HepG2 (cell line): ENCODE measurements around the gene ACAD11. TPM values are rescaled to one million over a fixed set of nuclear protein-coding genes. Genes with fewer than 3 reads are reported as not detected.

Experiments
- ATAD3A ChIP-seq: sonication (generic); formaldehyde crosslinking; IDR thresholded peaks from 2 replicates; pipeline ENCODE4 v1.4.0; 2020; ENCODE audit warnings: missing genetic modification reagents
- CAMTA2 ChIP-seq: sonication (generic); formaldehyde crosslinking; IDR thresholded peaks from 2 replicates; pipeline ENCODE4 v1.4.0; 2020; ENCODE audit warnings: mild to moderate bottlenecking, missing genetic modification reagents, borderline replicate concordance
- CCDC6 ChIP-seq: sonication (generic); formaldehyde crosslinking; IDR thresholded peaks from 2 replicates; pipeline ENCODE4 v1.8.1; 2022; ENCODE audit warnings: mild to moderate bottlenecking, missing genetic modification reagents, moderate library complexity
- CREM ChIP-seq, 2 experiments: sonication (generic) in 1 of 2; formaldehyde crosslinking in 1 of 2; IDR thresholded peaks; 2 replicates each; pipeline versions ENCODE4 v1.4.0 to v1.6.1; 2016 to 2020; ENCODE audit warnings: antibody characterized with exemption in 1 of 2, mild to moderate bottlenecking in 1 of 2, missing genetic modification reagents in 1 of 2
- ESRRA ChIP-seq: sonication (generic); formaldehyde crosslinking; IDR thresholded peaks from 2 replicates; pipeline ENCODE4 v1.5.1; 2020; ENCODE audit warnings: mild to moderate bottlenecking, low read depth, missing genetic modification reagents
- GZF1 ChIP-seq: sonication (generic); formaldehyde crosslinking; IDR thresholded peaks from 2 replicates; pipeline ENCODE4 v1.5.1; 2020; ENCODE audit warnings: mild to moderate bottlenecking, missing genetic modification reagents
- HOXA3 ChIP-seq: sonication (generic); formaldehyde crosslinking; IDR thresholded peaks from 2 replicates; pipeline ENCODE4 v1.5.0; 2020; ENCODE audit warnings: missing genetic modification reagents
- KDM4B ChIP-seq: sonication (generic); formaldehyde crosslinking; IDR thresholded peaks from 2 replicates; pipeline ENCODE4 v1.4.0; 2020; ENCODE audit warnings: missing genetic modification reagents
- NR2F6 ChIP-seq, 2 experiments: IDR thresholded peaks; 2 replicates each; pipeline ENCODE4 v1.6.1; 2016; ENCODE audit warnings: antibody characterized with exemption in 1 of 2, mild to moderate bottlenecking in 1 of 2
- SKI ChIP-seq: fragments of 450-650 bp; IDR thresholded peaks from one replicate; pipeline ENCODE4 v1.6.1; 2018; ENCODE audit warnings: mild to moderate bottlenecking; ENCODE audit not compliant: partially characterized antibody
- SNAI1 ChIP-seq: sonication (generic); formaldehyde crosslinking; IDR thresholded peaks from 2 replicates; pipeline ENCODE4 v1.5.0; 2020; ENCODE audit warnings: mild to moderate bottlenecking, missing genetic modification reagents, borderline replicate concordance
- SRSF1 ChIP-seq: fragments of 200-400 bp; formaldehyde crosslinking; optimal IDR thresholded peaks from 2 replicates; pipeline ENCODE3; 2017; ENCODE audit warnings: mild to moderate bottlenecking, low read depth, low read length, moderate library complexity
- ZNF230 ChIP-seq: sonication (generic); formaldehyde crosslinking; IDR thresholded peaks from 2 replicates; pipeline ENCODE4 v1.4.0; 2020; ENCODE audit warnings: mild to moderate bottlenecking, missing genetic modification reagents
- ZNF883 ChIP-seq: sonication (generic); formaldehyde crosslinking; IDR thresholded peaks from 2 replicates; pipeline ENCODE4 v1.5.1; 2020; ENCODE audit warnings: mild to moderate bottlenecking, missing genetic modification reagents; ENCODE audit errors: not compliant biosample characterization
- polyA plus RNA-seq, 8 experiments: library from polyadenylated mRNA; depleted of rRNA in 3 of 8; stranded (reverse) in 7 of 8; unstranded in 1 of 8; fragments of >200 nt; fragmentation: Illumina TruSeq in 4 of 8; extraction: Trizol in 4 of 8; gene quantifications; 2 replicates each; pipeline versions ENCODE4 v1.2.1 to v1.2.3, GENCODE V29; 2011 to 2016; ENCODE audit warnings: low read depth in 4 of 8, missing spikeins in 1 of 8, mixed read lengths in 1 of 8; ENCODE audit not compliant: insufficient read depth in 1 of 8
- total RNA-seq, 5 experiments: library from RNA; depleted of rRNA; stranded (reverse); fragments of >200 nt; fragmentation: Illumina TruSeq; extraction: Trizol; gene quantifications; 2 replicates each; pipeline ENCODE4 v1.2.3, GENCODE V29; 2016; ENCODE audit warnings: low read depth in 1 of 5
- TF ChIP-seq, protein P1 (sequence below): sonication (generic); formaldehyde crosslinking; IDR thresholded peaks from 2 replicates; pipeline ENCODE4 v1.4.0; 2020; ENCODE audit warnings: missing genetic modification reagents
- TF ChIP-seq, protein P2 (sequence below): sonication (generic); formaldehyde crosslinking; IDR thresholded peaks from 2 replicates; pipeline ENCODE4 v1.4.0; 2020; ENCODE audit warnings: mild to moderate bottlenecking, missing genetic modification reagents
- TF ChIP-seq, protein P3 (sequence below): sonication (generic); formaldehyde crosslinking; IDR thresholded peaks from 2 replicates; pipeline ENCODE4 v1.5.1; 2020; ENCODE audit warnings: missing genetic modification reagents, mild to moderate bottlenecking, borderline replicate concordance
- TF ChIP-seq, protein P4 (sequence below): IDR thresholded peaks from 2 replicates; pipeline ENCODE4 v1.6.1; 2012; ENCODE audit warnings: low read length, improper control_type of control experiment

The ACAD11 gene
- total and polyA plus RNA-seq, 2 of the 13 experiments (the other 11 are each of a cell fraction or from before 2014, with no cell fraction given), result 30.6 to 56.9 TPM

DNA sequence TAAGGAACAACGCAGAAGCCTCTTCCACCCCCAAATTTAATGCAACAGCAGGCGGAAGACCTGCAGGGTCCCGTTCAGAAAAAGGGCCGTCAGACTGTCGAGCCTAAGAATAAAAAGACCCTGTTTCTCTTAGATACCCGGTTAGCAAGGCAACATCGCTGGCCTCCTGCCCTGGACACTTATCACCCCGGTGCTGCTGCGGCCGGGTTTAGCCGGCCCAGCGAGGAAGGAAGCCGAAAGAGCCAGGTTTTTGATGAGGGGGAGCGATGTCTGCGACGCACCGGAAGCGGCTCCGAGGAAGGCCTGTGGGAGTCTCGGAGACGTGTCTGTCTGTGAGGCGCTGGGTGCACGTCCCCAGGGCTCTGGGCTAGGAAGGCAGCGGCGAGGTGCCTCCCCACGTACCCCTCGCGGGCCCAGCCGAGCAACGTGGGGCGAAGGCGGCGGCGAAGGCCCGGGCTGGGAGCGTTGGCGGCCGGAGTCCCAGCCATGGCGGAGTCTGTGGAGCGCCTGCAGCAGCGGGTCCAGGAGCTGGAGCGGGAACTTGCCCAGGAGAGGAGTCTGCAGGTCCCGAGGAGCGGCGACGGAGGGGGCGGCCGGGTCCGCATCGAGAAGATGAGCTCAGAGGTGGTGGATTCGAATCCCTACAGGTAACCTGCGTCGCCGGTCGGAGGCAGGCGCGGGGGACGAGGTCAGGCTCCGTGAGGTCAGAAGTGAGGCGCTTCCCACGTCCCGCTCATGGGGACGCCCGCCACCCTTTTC, 622 bp upstream of the ACAD11 start, which contains the start of gene UBA5 (continued):
- TF ChIP-seq SNAI1 (CRISPR knock-in tag) (no peak; the same call in 1 of the 2 replicates), CREM (IDR thresholded peaks at IDR 0.05) (0 out of 2 replicates have a peak, but pooled peaks have one; percentile 10), CREM (CRISPR knock-in tag; IDR thresholded peaks at IDR 0.05) (no peak), SKI (no peak), CCDC6 (peak; percentile 9; the same call in 1 of the 2 replicates), ATAD3A (CRISPR knock-in tag) (no peak), CAMTA2 (CRISPR knock-in tag) (no peak), SRSF1 (no peak), ESRRA (no peak), HOXA3 (CRISPR knock-in tag) (peak; percentile 71; the same call in 1 of the 2 replicates), ZNF230 (CRISPR knock-in tag) (no peak), ZNF883 (peak; percentile 75), GZF1 (CRISPR knock-in tag) (no peak), NR2F6 (IDR thresholded peaks at IDR 0.05) (no peak), NR2F6 (CRISPR knock-in tag; IDR thresholded peaks at IDR 0.05) (0 out of 2 replicates have a peak, but pooled peaks have one; percentile 5), KDM4B (CRISPR knock-in tag) (no peak)
- TF ChIP-seq, protein P1, sequence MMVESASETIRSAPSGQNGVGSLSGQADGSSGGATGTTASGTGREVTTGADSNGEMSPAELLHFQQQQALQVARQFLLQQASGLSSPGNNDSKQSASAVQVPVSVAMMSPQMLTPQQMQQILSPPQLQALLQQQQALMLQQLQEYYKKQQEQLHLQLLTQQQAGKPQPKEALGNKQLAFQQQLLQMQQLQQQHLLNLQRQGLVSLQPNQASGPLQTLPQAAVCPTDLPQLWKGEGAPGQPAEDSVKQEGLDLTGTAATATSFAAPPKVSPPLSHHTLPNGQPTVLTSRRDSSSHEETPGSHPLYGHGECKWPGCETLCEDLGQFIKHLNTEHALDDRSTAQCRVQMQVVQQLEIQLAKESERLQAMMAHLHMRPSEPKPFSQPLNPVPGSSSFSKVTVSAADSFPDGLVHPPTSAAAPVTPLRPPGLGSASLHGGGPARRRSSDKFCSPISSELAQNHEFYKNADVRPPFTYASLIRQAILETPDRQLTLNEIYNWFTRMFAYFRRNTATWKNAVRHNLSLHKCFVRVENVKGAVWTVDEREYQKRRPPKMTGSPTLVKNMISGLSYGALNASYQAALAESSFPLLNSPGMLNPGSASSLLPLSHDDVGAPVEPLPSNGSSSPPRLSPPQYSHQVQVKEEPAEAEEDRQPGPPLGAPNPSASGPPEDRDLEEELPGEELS (CRISPR knock-in tag), result no peak
- TF ChIP-seq, protein P2, sequence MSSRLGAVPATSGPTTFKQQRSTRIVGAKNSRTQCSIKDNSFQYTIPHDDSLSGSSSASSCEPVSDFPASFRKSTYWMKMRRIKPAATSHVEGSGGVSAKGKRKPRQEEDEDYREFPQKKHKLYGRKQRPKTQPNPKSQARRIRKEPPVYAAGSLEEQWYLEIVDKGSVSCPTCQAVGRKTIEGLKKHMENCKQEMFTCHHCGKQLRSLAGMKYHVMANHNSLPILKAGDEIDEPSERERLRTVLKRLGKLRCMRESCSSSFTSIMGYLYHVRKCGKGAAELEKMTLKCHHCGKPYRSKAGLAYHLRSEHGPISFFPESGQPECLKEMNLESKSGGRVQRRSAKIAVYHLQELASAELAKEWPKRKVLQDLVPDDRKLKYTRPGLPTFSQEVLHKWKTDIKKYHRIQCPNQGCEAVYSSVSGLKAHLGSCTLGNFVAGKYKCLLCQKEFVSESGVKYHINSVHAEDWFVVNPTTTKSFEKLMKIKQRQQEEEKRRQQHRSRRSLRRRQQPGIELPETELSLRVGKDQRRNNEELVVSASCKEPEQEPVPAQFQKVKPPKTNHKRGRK (CRISPR knock-in tag), result no peak
- TF ChIP-seq, protein P3, sequence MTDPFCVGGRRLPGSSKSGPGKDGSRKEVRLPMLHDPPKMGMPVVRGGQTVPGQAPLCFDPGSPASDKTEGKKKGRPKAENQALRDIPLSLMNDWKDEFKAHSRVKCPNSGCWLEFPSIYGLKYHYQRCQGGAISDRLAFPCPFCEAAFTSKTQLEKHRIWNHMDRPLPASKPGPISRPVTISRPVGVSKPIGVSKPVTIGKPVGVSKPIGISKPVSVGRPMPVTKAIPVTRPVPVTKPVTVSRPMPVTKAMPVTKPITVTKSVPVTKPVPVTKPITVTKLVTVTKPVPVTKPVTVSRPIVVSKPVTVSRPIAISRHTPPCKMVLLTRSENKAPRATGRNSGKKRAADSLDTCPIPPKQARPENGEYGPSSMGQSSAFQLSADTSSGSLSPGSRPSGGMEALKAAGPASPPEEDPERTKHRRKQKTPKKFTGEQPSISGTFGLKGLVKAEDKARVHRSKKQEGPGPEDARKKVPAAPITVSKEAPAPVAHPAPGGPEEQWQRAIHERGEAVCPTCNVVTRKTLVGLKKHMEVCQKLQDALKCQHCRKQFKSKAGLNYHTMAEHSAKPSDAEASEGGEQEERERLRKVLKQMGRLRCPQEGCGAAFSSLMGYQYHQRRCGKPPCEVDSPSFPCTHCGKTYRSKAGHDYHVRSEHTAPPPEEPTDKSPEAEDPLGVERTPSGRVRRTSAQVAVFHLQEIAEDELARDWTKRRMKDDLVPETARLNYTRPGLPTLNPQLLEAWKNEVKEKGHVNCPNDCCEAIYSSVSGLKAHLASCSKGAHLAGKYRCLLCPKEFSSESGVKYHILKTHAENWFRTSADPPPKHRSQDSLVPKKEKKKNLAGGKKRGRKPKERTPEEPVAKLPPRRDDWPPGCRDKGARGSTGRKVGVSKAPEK (CRISPR knock-in tag), result no peak
- TF ChIP-seq, protein P4, sequence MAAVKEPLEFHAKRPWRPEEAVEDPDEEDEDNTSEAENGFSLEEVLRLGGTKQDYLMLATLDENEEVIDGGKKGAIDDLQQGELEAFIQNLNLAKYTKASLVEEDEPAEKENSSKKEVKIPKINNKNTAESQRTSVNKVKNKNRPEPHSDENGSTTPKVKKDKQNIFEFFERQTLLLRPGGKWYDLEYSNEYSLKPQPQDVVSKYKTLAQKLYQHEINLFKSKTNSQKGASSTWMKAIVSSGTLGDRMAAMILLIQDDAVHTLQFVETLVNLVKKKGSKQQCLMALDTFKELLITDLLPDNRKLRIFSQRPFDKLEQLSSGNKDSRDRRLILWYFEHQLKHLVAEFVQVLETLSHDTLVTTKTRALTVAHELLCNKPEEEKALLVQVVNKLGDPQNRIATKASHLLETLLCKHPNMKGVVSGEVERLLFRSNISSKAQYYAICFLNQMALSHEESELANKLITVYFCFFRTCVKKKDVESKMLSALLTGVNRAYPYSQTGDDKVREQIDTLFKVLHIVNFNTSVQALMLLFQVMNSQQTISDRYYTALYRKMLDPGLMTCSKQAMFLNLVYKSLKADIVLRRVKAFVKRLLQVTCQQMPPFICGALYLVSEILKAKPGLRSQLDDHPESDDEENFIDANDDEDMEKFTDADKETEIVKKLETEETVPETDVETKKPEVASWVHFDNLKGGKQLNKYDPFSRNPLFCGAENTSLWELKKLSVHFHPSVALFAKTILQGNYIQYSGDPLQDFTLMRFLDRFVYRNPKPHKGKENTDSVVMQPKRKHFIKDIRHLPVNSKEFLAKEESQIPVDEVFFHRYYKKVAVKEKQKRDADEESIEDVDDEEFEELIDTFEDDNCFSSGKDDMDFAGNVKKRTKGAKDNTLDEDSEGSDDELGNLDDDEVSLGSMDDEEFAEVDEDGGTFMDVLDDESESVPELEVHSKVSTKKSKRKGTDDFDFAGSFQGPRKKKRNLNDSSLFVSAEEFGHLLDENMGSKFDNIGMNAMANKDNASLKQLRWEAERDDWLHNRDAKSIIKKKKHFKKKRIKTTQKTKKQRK, result no peak
